MM.1S (cell line): ENCODE results near the gene MEIS2.

Experiments used
- DNase-seq: peaks from one replicate; pipeline ENCODE4 v3.0.0-alpha.2; 2015
- H2AFZ ChIP-seq: fragments of 300-600 bp; sonication (generic); 2 replicates; pipeline ENCODE4 v1.6.0; 2016; ENCODE audit warnings: antibody characterized with exemption, low read length
- H3F3A ChIP-seq: fragments of 300-600 bp; sonication (generic); 2 replicates; pipeline ENCODE4 v1.6.1; 2016; ENCODE audit warnings: mild to moderate bottlenecking, antibody characterized with exemption, low read length, moderate library complexity, mixed read lengths; ENCODE audit not compliant: insufficient read depth
- H3K27ac ChIP-seq: fragments of 300-600 bp; sonication (generic); 2 replicates; pipeline ENCODE4 v1.5.1; 2016; ENCODE audit warnings: mild to moderate bottlenecking, low read length
- H3K27me3 ChIP-seq: fragments of 300-600 bp; sonication (generic); replicated peaks from 2 replicates; pipeline ENCODE4 v1.6.0; 2016; ENCODE audit warnings: low read length; ENCODE audit not compliant: insufficient read depth
- H3K36me3 ChIP-seq: fragments of 300-600 bp; sonication (generic); replicated peaks from 2 replicates; pipeline ENCODE4 v1.6.1; 2016; ENCODE audit warnings: mild to moderate bottlenecking, low read length, mixed read lengths; ENCODE audit not compliant: insufficient read depth
- H3K4me1 ChIP-seq: fragments of 300-600 bp; sonication (generic); 2 replicates; pipeline ENCODE4 v1.6.1; 2016; ENCODE audit warnings: low read length, mixed read lengths
- H3K4me2 ChIP-seq: fragments of 300-600 bp; sonication (generic); 2 replicates; pipeline ENCODE4 v1.6.0; 2016; ENCODE audit warnings: low read depth, low read length
- H3K4me3 ChIP-seq: fragments of 300-600 bp; sonication (generic); 2 replicates; pipeline ENCODE4 v1.5.1; 2016; ENCODE audit warnings: low read length, mixed read lengths
- H3K79me2 ChIP-seq: fragments of 300-600 bp; sonication (generic); 2 replicates; pipeline ENCODE4 v1.6.1; 2016; ENCODE audit warnings: mixed run types, low read length, mixed read lengths
- H3K9ac ChIP-seq: fragments of 300-600 bp; sonication (generic); 2 replicates; pipeline ENCODE4 v1.6.1; 2016; ENCODE audit warnings: low read length, mixed read lengths
- H3K9me2 ChIP-seq: fragments of 300-600 bp; sonication (generic); replicated peaks from 2 replicates; pipeline ENCODE4 v1.6.1; 2016; ENCODE audit warnings: mild to moderate bottlenecking, low read length, mixed read lengths; ENCODE audit not compliant: insufficient read depth
- H3K9me3 ChIP-seq: fragments of 300-600 bp; sonication (generic); replicated peaks from 2 replicates; pipeline ENCODE4 v1.6.1; 2016; ENCODE audit warnings: mild to moderate bottlenecking, low read length, mixed read lengths; ENCODE audit not compliant: insufficient read depth
- H4K20me1 ChIP-seq: fragments of 300-600 bp; sonication (generic); 2 replicates; pipeline ENCODE4 v1.6.1; 2016; ENCODE audit warnings: mild to moderate bottlenecking, low read length, moderate library complexity, mixed read lengths; ENCODE audit not compliant: insufficient read depth
- CTCF ChIP-seq: fragments of 300-600 bp; sonication (generic); IDR thresholded peaks from 2 replicates; pipeline ENCODE4 v1.5.1; 2016; ENCODE audit warnings: antibody characterized with exemption, low read length, mixed read lengths
- EZH2 ChIP-seq: fragments of 300-600 bp; sonication (generic); optimal IDR thresholded peaks from 2 replicates; pipeline ENCODE3; 2017; ENCODE audit warnings: low read depth, mild to moderate bottlenecking, antibody characterized with exemption, low read length, mixed read lengths
- EZH2phosphoT487 ChIP-seq: fragments of 300-600 bp; sonication (generic); IDR thresholded peaks from 2 replicates; pipeline ENCODE4 v1.6.1; 2018; ENCODE audit warnings: antibody characterized with exemption, low read length

The MEIS2 gene

GRCh38 chr15:36942248-36942827, 158.0 kb downstream of the MEIS2 start:
- H3K36me3 ChIP-seq = no peaks in the 10 kb centered on the region
- TF ChIP-seq EZH2 (no peak), CTCF (no peak), EZH2phosphoT487 (no peak)
- H3K9me2 ChIP-seq = no peaks in the 10 kb centered on the region
- H4K20me1 ChIP-seq = no peaks in the 10 kb centered on the region
- no peaks in the 10 kb centered on the region for H3K9me3 ChIP-seq
- H3K27me3 ChIP-seq = no peaks in the 10 kb centered on the region
- no peak overlapping the region for H3K4me3 ChIP-seq
- H3K79me2 ChIP-seq = no peaks in the 10 kb centered on the region
- DNase-seq = no peak
- no peak overlapping the region for H2AFZ ChIP-seq
- no peaks in the 10 kb centered on the region for H3F3A ChIP-seq
- H3K4me2 ChIP-seq = no peak overlapping the region
- H3K4me1 ChIP-seq = no peaks in the 10 kb centered on the region
- H3K9ac ChIP-seq = no peak overlapping the region
- no peak overlapping the region for H3K27ac ChIP-seq

- DNase-seq = no peak
- Histone ChIP-seq H3F3A (no peaks in the 10 kb centered on the region), H3K36me3 (no peaks in the 10 kb centered on the region), H3K27me3 (no peaks in the 10 kb centered on the region), H3K79me2 (no peaks in the 10 kb centered on the region), H3K27ac (no peak overlapping the region), H3K9me3 (no peaks in the 10 kb centered on the region), H3K9ac (no peak overlapping the region), H3K9me2 (no peaks in the 10 kb centered on the region), H3K4me2 (no peak overlapping the region), H3K4me3 (no peak overlapping the region), H2AFZ (no peak overlapping the region), H4K20me1 (no peaks in the 10 kb centered on the region), H3K4me1 (no peaks in the 10 kb centered on the region)
- TF ChIP-seq CTCF = no peak
- no peak for TF ChIP-seq EZH2phosphoT487
- no peak for TF ChIP-seq EZH2
Measured at GRCh38 chr15:36941798-36942197, 158.6 kb downstream of the MEIS2 start.

- Histone ChIP-seq H4K20me1 (no peaks in the 10 kb centered on the region), H3K9me3 (no peaks in the 10 kb centered on the region), H3K27me3 (no peaks in the 10 kb centered on the region), H3F3A (no peaks in the 10 kb centered on the region), H3K9me2 (no peaks in the 10 kb centered on the region), H3K4me1 (no peaks in the 10 kb centered on the region), H3K27ac (no peak overlapping the region), H3K4me3 (no peak overlapping the region), H3K4me2 (no peak overlapping the region), H3K9ac (no peak overlapping the region), H2AFZ (no peak overlapping the region), H3K36me3 (no peaks in the 10 kb centered on the region), H3K79me2 (no peaks in the 10 kb centered on the region)
- TF ChIP-seq CTCF (no peak), EZH2 (no peak), EZH2phosphoT487 (no peak)
- no peak for DNase-seq
Measured at GRCh38 chr15:36940636-36941260, 159.6 kb downstream of the MEIS2 start.
